ENCODE data around the gene NR1D1.
A peak's percentile ranks its signal among the peaks of the same experiment; 100 is the strongest.

NR1D1 gene

GRCh38 chr17:40094874-40095273 lies 5.5 kb downstream of the NR1D1 start:
- Histone ChIP-seq H3K4me1 (ENCODE audit: low read length) (peaks cover 37% of the 10 kb centered on the region), H3K4me3 (ENCODE audit: low read length) (no peak overlapping the region), H2AFZ (ENCODE audit: low read length) (no peak overlapping the region), H3K36me3 (replicated peaks; ENCODE audit: insufficient read depth, low read length) (no peaks in the 10 kb centered on the region), H3K4me2 (ENCODE audit: low read depth, low read length) (peak overlapping the region; percentile 86; the same call in 1 of the 2 replicates), H3K27me3 (replicated peaks; ENCODE audit: insufficient read depth, low read length) (no peaks in the 10 kb centered on the region), H3K9me3 (replicated peaks; ENCODE audit: insufficient read depth, low read length) (no peaks in the 10 kb centered on the region), H3K9ac (ENCODE audit: low read length) (no peak overlapping the region), H3K27ac (ENCODE audit: low read length) (peak overlapping the region; percentile 78; the same call in 1 of the 2 replicates), H3F3A (ENCODE audit: insufficient read depth, low read length) (peaks cover 40% of the 10 kb centered on the region), H3K9me2 (replicated peaks; ENCODE audit: insufficient read depth, low read length) (no peaks in the 10 kb centered on the region), H4K20me1 (ENCODE audit: insufficient read depth, low read length) (no peaks in the 10 kb centered on the region), H3K79me2 (ENCODE audit: low read length) (peaks cover 36% of the 10 kb centered on the region)
- TF ChIP-seq CTCF (IDR thresholded peaks at IDR 0.05; ENCODE audit: low read length): no peak
- TF ChIP-seq EZH2phosphoT487 (IDR thresholded peaks at IDR 0.05; ENCODE audit: low read length): no peak
- no peak for TF ChIP-seq EZH2 (optimal IDR thresholded peaks at IDR 0.05; ENCODE audit: low read depth, low read length)
- no peak for DNase-seq

GRCh38 chr17:40093580-40094201 lies 6.7 kb downstream of the NR1D1 start:
- Histone ChIP-seq H3K27me3 (replicated peaks; ENCODE audit: insufficient read depth, low read length) (no peaks in the 10 kb centered on the region), H3K9me3 (replicated peaks; ENCODE audit: insufficient read depth, low read length) (no peaks in the 10 kb centered on the region), H3K4me1 (ENCODE audit: low read length) (peaks cover 36% of the 10 kb centered on the region), H2AFZ (ENCODE audit: low read length) (no peak overlapping the region), H4K20me1 (ENCODE audit: insufficient read depth, low read length) (no peaks in the 10 kb centered on the region), H3F3A (ENCODE audit: insufficient read depth, low read length) (peaks cover 34% of the 10 kb centered on the region), H3K79me2 (ENCODE audit: low read length) (peaks cover 29% of the 10 kb centered on the region), H3K9ac (ENCODE audit: low read length) (no peak overlapping the region), H3K27ac (ENCODE audit: low read length) (no peak overlapping the region), H3K9me2 (replicated peaks; ENCODE audit: insufficient read depth, low read length) (no peaks in the 10 kb centered on the region), H3K4me2 (ENCODE audit: low read depth, low read length) (no peak overlapping the region), H3K36me3 (replicated peaks; ENCODE audit: insufficient read depth, low read length) (no peaks in the 10 kb centered on the region), H3K4me3 (ENCODE audit: low read length) (no peak overlapping the region)
- TF ChIP-seq CTCF (IDR thresholded peaks at IDR 0.05; ENCODE audit: low read length): no peak
- TF ChIP-seq EZH2phosphoT487 (IDR thresholded peaks at IDR 0.05; ENCODE audit: low read length): no peak
- no peak for TF ChIP-seq EZH2 (optimal IDR thresholded peaks at IDR 0.05; ENCODE audit: low read depth, low read length)
- no peak for DNase-seq

GRCh38 chr17:40093005-40093579 lies 7.3 kb downstream of the NR1D1 start:
- peaks cover 28% of the 10 kb centered on the region for H3F3A ChIP-seq (ENCODE audit: insufficient read depth, low read length)
- TF ChIP-seq EZH2phosphoT487 (IDR thresholded peaks at IDR 0.05; ENCODE audit: low read length) (no peak), EZH2 (optimal IDR thresholded peaks at IDR 0.05; ENCODE audit: low read depth, low read length) (no peak), CTCF (IDR thresholded peaks at IDR 0.05; ENCODE audit: low read length) (no peak)
- no peak overlapping the region for H3K27ac ChIP-seq (ENCODE audit: low read length)
- H3K4me3 ChIP-seq (ENCODE audit: low read length): no peak overlapping the region
- H2AFZ ChIP-seq (ENCODE audit: low read length): no peak overlapping the region
- no peak overlapping the region for H3K9ac ChIP-seq (ENCODE audit: low read length)
- H4K20me1 ChIP-seq (ENCODE audit: insufficient read depth, low read length): no peaks in the 10 kb centered on the region
- no peak for DNase-seq
- H3K27me3 ChIP-seq (replicated peaks; ENCODE audit: insufficient read depth, low read length): no peaks in the 10 kb centered on the region
- no peaks in the 10 kb centered on the region for H3K9me2 ChIP-seq (replicated peaks; ENCODE audit: insufficient read depth, low read length)
- peaks cover 23% of the 10 kb centered on the region for H3K79me2 ChIP-seq (ENCODE audit: low read length)
- H3K4me1 ChIP-seq (ENCODE audit: low read length): peaks cover 30% of the 10 kb centered on the region
- no peaks in the 10 kb centered on the region for H3K36me3 ChIP-seq (replicated peaks; ENCODE audit: insufficient read depth, low read length)
- no peaks in the 10 kb centered on the region for H3K9me3 ChIP-seq (replicated peaks; ENCODE audit: insufficient read depth, low read length)
- no peak overlapping the region for H3K4me2 ChIP-seq (ENCODE audit: low read depth, low read length)

Data from MM.1S (cell line).